Endodermal cell (in vitro differentiated cells): ENCODE measurements around the gene NR1I2. TPM values are rescaled to one million over a fixed set of nuclear protein-coding genes. Genes with fewer than 3 reads are reported as not detected.

Experiments used
- DNase-seq: peaks from one replicate; pipeline ENCODE4 v3.0.0-alpha.2; 2017
- H3K27ac ChIP-seq: 2 replicates; pipeline ENCODE4 v1.5.1; 2013; ENCODE audit warnings: mild to moderate bottlenecking, low read depth, low read length, moderate library complexity
- H3K27me3 ChIP-seq: 2 replicates; pipeline ENCODE4 v1.6.1; 2013; ENCODE audit warnings: mild to moderate bottlenecking, low read length, moderate library complexity; ENCODE audit not compliant: insufficient read depth, control insufficient read depth, poor library complexity, severe bottlenecking
- H3K36me3 ChIP-seq: 2 replicates; pipeline ENCODE4 v1.7.0; 2013; ENCODE audit warnings: mild to moderate bottlenecking, low read length, moderate library complexity; ENCODE audit not compliant: control insufficient read depth, insufficient read depth
- H3K4me1 ChIP-seq: one replicate; pipeline ENCODE4 v1.7.0; 2013; ENCODE audit warnings: low read length; ENCODE audit not compliant: control insufficient read depth, insufficient read depth
- H3K4me3 ChIP-seq: 2 replicates; pipeline ENCODE4 v1.5.1; 2013; ENCODE audit warnings: mild to moderate bottlenecking, low read length, moderate library complexity
- H3K9ac ChIP-seq: 2 replicates; pipeline ENCODE4 v1.6.1; 2013; ENCODE audit warnings: mild to moderate bottlenecking, low read length, moderate library complexity; ENCODE audit not compliant: poor library complexity, severe bottlenecking; ENCODE audit errors: extremely low read depth
- H3K9me3 ChIP-seq: 2 replicates; pipeline ENCODE4 v1.6.1; 2013; ENCODE audit warnings: mild to moderate bottlenecking, low read length, moderate library complexity; ENCODE audit not compliant: control insufficient read depth
- H3K27ac Mint-ChIP-seq: 2 replicates; pipeline ENCODE4 v1.8.0; 2020; ENCODE audit warnings: mixed read lengths
- H3K27me3 Mint-ChIP-seq: 2 replicates; pipeline ENCODE4 v1.8.0; 2021; ENCODE audit warnings: mild to moderate bottlenecking, mixed read lengths; ENCODE audit not compliant: insufficient read depth
- H3K36me3 Mint-ChIP-seq: 2 replicates; pipeline ENCODE4 v1.8.0; 2020; ENCODE audit warnings: low read depth, mixed read lengths
- H3K4me1 Mint-ChIP-seq: 2 replicates; pipeline ENCODE4 v1.8.0; 2020; ENCODE audit warnings: mixed read lengths
- H3K4me3 Mint-ChIP-seq: 2 replicates; pipeline ENCODE4 v1.8.0; 2020; ENCODE audit warnings: mild to moderate bottlenecking, moderate library complexity, mixed read lengths
- H3K9me3 Mint-ChIP-seq: 2 replicates; pipeline ENCODE4 v1.8.0; 2020; ENCODE audit warnings: mild to moderate bottlenecking, mixed read lengths
- WGBS, 2 experiments: methylation state at CpG; one replicate each; pipeline versions ENCODE4 v1.1.5 to v1.1.7; 2013; ENCODE audit warnings: missing lambda C conversion rate in 2 of 2, mixed read lengths in 1 of 2; ENCODE audit not compliant: insufficient coverage in 1 of 2, insufficient read length in 1 of 2; 5-methylcytosine and 5-hydroxymethylcytosine counted together
- total RNA-seq, 2 donors: library from RNA; stranded (reverse); fragmentation: NEBNext Ultra II Directional in 1 of 2; extraction: Animal tissue kit (Norgen Biotek cat#: 25700) in 1 of 2; gene quantifications; 2 replicates in 1 of 2; 3 replicates in 1 of 2; pipeline ENCODE4 v1.2.1, GENCODE V29; 2021
- TF ChIP-seq, protein P1 (sequence below): fragments of 200-600 bp; sonication (generic); conservative IDR thresholded peaks from 2 replicates; pipeline ENCODE4 v1.5.0; 2021; ENCODE audit warnings: antibody characterized with exemption, mild to moderate bottlenecking

Gene NR1I2
- total RNA-seq, 2 donors from 2014 or later = 0.20 to 0.29 TPM

- Mint-ChIP-seq H3K9me3 (peaks cover 24% of the 10 kb centered on the region), H3K27ac (no peak overlapping the region), H3K27me3 (no peaks in the 10 kb centered on the region), H3K36me3 (peaks cover 76% of the 10 kb centered on the region), H3K4me3 (no peak overlapping the region), H3K4me1 (no peaks in the 10 kb centered on the region)
- no peaks in the 10 kb centered on the region for H3K4me1 ChIP-seq
- DNase-seq = no peak
- peaks cover 72% of the 10 kb centered on the region for H3K36me3 ChIP-seq
- H3K9ac ChIP-seq = no peak overlapping the region
- H3K4me3 ChIP-seq = no peak overlapping the region
- TF ChIP-seq, protein P1, sequence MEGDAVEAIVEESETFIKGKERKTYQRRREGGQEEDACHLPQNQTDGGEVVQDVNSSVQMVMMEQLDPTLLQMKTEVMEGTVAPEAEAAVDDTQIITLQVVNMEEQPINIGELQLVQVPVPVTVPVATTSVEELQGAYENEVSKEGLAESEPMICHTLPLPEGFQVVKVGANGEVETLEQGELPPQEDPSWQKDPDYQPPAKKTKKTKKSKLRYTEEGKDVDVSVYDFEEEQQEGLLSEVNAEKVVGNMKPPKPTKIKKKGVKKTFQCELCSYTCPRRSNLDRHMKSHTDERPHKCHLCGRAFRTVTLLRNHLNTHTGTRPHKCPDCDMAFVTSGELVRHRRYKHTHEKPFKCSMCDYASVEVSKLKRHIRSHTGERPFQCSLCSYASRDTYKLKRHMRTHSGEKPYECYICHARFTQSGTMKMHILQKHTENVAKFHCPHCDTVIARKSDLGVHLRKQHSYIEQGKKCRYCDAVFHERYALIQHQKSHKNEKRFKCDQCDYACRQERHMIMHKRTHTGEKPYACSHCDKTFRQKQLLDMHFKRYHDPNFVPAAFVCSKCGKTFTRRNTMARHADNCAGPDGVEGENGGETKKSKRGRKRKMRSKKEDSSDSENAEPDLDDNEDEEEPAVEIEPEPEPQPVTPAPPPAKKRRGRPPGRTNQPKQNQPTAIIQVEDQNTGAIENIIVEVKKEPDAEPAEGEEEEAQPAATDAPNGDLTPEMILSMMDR = no peak
- H3K9me3 ChIP-seq = peaks cover 46% of the 10 kb centered on the region
- 86% methylated on average over 2 of the region's 2 CpGs; no CpG with 5 or more reads in 1 of the 2 experiments for WGBS, 2 experiments
- H3K27me3 ChIP-seq = no peaks in the 10 kb centered on the region
- no peak overlapping the region for H3K27ac ChIP-seq
Measured at GRCh38 chr3:119858957-119859356, 77.1 kb downstream of the NR1I2 start.

DNA sequence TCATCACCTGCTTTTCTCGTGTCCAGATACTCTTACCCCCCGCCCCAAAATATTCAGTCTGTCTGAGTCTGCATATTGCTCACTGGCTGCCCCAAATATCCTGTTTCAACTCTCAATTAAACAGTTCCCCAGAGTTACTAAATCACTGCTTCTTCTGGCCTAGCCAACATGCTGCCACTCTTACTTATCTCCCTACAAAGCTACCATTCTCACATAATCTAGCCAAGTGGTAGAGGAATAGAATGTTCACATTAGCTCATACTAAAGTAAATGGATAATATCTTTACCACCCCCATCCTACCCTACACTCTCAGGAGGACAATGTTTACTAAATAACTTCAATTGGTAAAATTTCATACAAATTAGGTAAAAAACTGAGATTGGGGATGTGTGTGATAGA is 77.8 kb downstream of the NR1I2 start:
- Mint-ChIP-seq H3K27ac (no peak overlapping the region), H3K4me1 (no peaks in the 10 kb centered on the region), H3K4me3 (no peak overlapping the region), H3K27me3 (no peaks in the 10 kb centered on the region), H3K36me3 (peaks cover 69% of the 10 kb centered on the region), H3K9me3 (peaks cover 24% of the 10 kb centered on the region)
- no peak overlapping the region for H3K9ac ChIP-seq
- peaks cover 74% of the 10 kb centered on the region for H3K36me3 ChIP-seq
- H3K4me3 ChIP-seq = no peak overlapping the region
- H3K27ac ChIP-seq = no peak overlapping the region
- peaks cover 46% of the 10 kb centered on the region for H3K9me3 ChIP-seq
- H3K27me3 ChIP-seq = no peaks in the 10 kb centered on the region
- H3K4me1 ChIP-seq = no peaks in the 10 kb centered on the region
- DNase-seq = no peak
- TF ChIP-seq, protein P1 = no peak
- 88 to 93% methylated on average over 2 of the region's 2 CpGs for WGBS, 2 experiments

- peaks cover 65% of the 10 kb centered on the region for H3K36me3 Mint-ChIP-seq
- H3K9me3 Mint-ChIP-seq = peaks cover 20% of the 10 kb centered on the region
- 94 to 97% methylated on average over 2 of the region's 2 CpGs for WGBS, 2 experiments
- no peaks in the 10 kb centered on the region for H3K4me1 Mint-ChIP-seq
- Histone ChIP-seq H3K27ac (no peak overlapping the region), H3K27me3 (no peaks in the 10 kb centered on the region), H3K9ac (no peak overlapping the region), H3K4me1 (no peaks in the 10 kb centered on the region), H3K9me3 (peaks cover 35% of the 10 kb centered on the region), H3K36me3 (peaks cover 68% of the 10 kb centered on the region), H3K4me3 (no peak overlapping the region)
- no peak overlapping the region for H3K4me3 Mint-ChIP-seq
- no peaks in the 10 kb centered on the region for H3K27me3 Mint-ChIP-seq
- no peak for DNase-seq
- TF ChIP-seq, protein P1 = no peak
- H3K27ac Mint-ChIP-seq = no peak overlapping the region
Measured at GRCh38 chr3:119861681-119862080, 79.8 kb downstream of the NR1I2 start.
